ENCODE measurements around the gene NR2C1. TPM values are rescaled to one million over a fixed set of nuclear protein-coding genes. Genes with fewer than 3 reads are reported as not detected.
A peak's percentile ranks its signal among the peaks of the same experiment; 100 is the strongest.

NR2C1 gene
- total and polyA plus RNA-seq, 10 of the 15 experiments (the other 5 are each of a cell fraction or from before 2014, with no cell fraction given), result 8.8 to 38.1 (median 31.3) TPM

GRCh38 chr12:95088379-95088778, 15.0 kb upstream of the NR2C1 start (continued):
- 0 out of 2 replicates have a peak, but pooled peaks have one; percentile 51 for TF ChIP-seq ASH2L (IDR thresholded peaks at IDR 0.05; ENCODE audit: borderline replicate concordance, low read depth)
- no peak for TF ChIP-seq ZSCAN29 (IDR thresholded peaks at IDR 0.05)
- TF ChIP-seq MEF2B (IDR thresholded peaks at IDR 0.05; ENCODE audit: partially characterized antibody, poor library complexity, severe bottlenecking), result peak; percentile 85
- no peak for TF ChIP-seq STAT3 (IDR thresholded peaks at IDR 0.05; ENCODE audit: low read depth, low read length)
- no peak for TF ChIP-seq REST (IDR thresholded peaks at IDR 0.05; ENCODE audit: low read depth, low read length)
- no peak for TF ChIP-seq MLLT1 (IDR thresholded peaks at IDR 0.05)
- 0 out of 3 replicates have a peak, but pooled peaks have one; percentile 9 for TF ChIP-seq POU2F2 (IDR thresholded peaks at IDR 0.05; ENCODE audit: borderline replicate concordance, low read depth, low read length)
- no peak for TF ChIP-seq SMAD1 (IDR thresholded peaks at IDR 0.05; ENCODE audit: low read depth, partially characterized antibody)

All from GM12878 (cell line).